ENCODE results near the gene CACNA2D2.
A peak's percentile ranks its signal among the peaks of the same experiment; 100 is the strongest.

Gene CACNA2D2

GRCh38 chr3:50331364-50331907 is 172.0 kb downstream of the CACNA2D2 start:
- Histone ChIP-seq H3K9ac (no peak overlapping the region), H3K9me3 (ENCODE audit: control insufficient read depth, low read length) (no peaks in the 10 kb centered on the region), H3K27ac (no peak overlapping the region), H3K4me1 (peaks cover 17% of the 10 kb centered on the region), H3K4me3 (ENCODE audit: low read depth, low read length) (no peak overlapping the region), H3K36me3 (ENCODE audit: control insufficient read depth, insufficient read depth, low read length) (no peaks in the 10 kb centered on the region), H2AFZ (no peak overlapping the region), H3K27me3 (ENCODE audit: control insufficient read depth, insufficient read depth, low read length) (no peaks in the 10 kb centered on the region), H3K4me2 (ENCODE audit: low read length) (no peak overlapping the region), H3K79me2 (peaks cover 12% of the 10 kb centered on the region)
- TF ChIP-seq, protein P1, sequence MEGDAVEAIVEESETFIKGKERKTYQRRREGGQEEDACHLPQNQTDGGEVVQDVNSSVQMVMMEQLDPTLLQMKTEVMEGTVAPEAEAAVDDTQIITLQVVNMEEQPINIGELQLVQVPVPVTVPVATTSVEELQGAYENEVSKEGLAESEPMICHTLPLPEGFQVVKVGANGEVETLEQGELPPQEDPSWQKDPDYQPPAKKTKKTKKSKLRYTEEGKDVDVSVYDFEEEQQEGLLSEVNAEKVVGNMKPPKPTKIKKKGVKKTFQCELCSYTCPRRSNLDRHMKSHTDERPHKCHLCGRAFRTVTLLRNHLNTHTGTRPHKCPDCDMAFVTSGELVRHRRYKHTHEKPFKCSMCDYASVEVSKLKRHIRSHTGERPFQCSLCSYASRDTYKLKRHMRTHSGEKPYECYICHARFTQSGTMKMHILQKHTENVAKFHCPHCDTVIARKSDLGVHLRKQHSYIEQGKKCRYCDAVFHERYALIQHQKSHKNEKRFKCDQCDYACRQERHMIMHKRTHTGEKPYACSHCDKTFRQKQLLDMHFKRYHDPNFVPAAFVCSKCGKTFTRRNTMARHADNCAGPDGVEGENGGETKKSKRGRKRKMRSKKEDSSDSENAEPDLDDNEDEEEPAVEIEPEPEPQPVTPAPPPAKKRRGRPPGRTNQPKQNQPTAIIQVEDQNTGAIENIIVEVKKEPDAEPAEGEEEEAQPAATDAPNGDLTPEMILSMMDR (IDR thresholded peaks at IDR 0.05) = no peak

- Histone ChIP-seq H2AFZ (no peak overlapping the region), H3K27me3 (ENCODE audit: control insufficient read depth, insufficient read depth, low read length) (no peaks in the 10 kb centered on the region), H3K4me3 (ENCODE audit: low read depth, low read length) (no peak overlapping the region), H3K27ac (no peak overlapping the region), H3K36me3 (ENCODE audit: control insufficient read depth, insufficient read depth, low read length) (no peaks in the 10 kb centered on the region), H3K4me2 (ENCODE audit: low read length) (no peak overlapping the region), H3K9ac (no peak overlapping the region), H3K4me1 (peaks cover 8% of the 10 kb centered on the region), H3K9me3 (ENCODE audit: control insufficient read depth, low read length) (no peaks in the 10 kb centered on the region), H3K79me2 (peaks cover 12% of the 10 kb centered on the region)
- TF ChIP-seq, protein P1 (IDR thresholded peaks at IDR 0.05) = no peak
Measured at GRCh38 chr3:50330330-50330729, 173.1 kb downstream of the CACNA2D2 start.

- Histone ChIP-seq H3K27me3 (ENCODE audit: control insufficient read depth, insufficient read depth, low read length) (no peaks in the 10 kb centered on the region), H3K4me3 (ENCODE audit: low read depth, low read length) (peak within 1 kb of the TSS; percentile 84), H3K36me3 (ENCODE audit: control insufficient read depth, insufficient read depth, low read length) (no peaks in the 10 kb centered on the region), H3K79me2 (peaks cover 12% of the 10 kb centered on the region), H2AFZ (peak within 1 kb of the TSS; percentile 87), H3K9ac (peak within 1 kb of the TSS; percentile 95), H3K4me2 (ENCODE audit: low read length) (peak within 1 kb of the TSS; percentile 90), H3K9me3 (ENCODE audit: control insufficient read depth, low read length) (no peaks in the 10 kb centered on the region), H3K27ac (peak within 1 kb of the TSS; percentile 75), H3K4me1 (peaks cover 15% of the 10 kb centered on the region)
- TF ChIP-seq, protein P1 (IDR thresholded peaks at IDR 0.05) = no peak
Measured at GRCh38 chr3:50327943-50328691, 175.3 kb downstream of the CACNA2D2 start, which contains the start of gene TUSC2. TUSC2 (minus strand) TSS chr3:50328223; CDS start chr3:50328099, 124 bp downstream.

- Histone ChIP-seq H3K36me3 (ENCODE audit: control insufficient read depth, insufficient read depth, low read length) (no peaks in the 10 kb centered on the region), H3K9ac (peak overlapping the region; percentile 95), H3K4me2 (ENCODE audit: low read length) (peak overlapping the region; percentile 90), H3K27ac (no peak overlapping the region), H3K4me3 (ENCODE audit: low read depth, low read length) (peak overlapping the region; percentile 84), H3K9me3 (ENCODE audit: control insufficient read depth, low read length) (no peaks in the 10 kb centered on the region), H3K27me3 (ENCODE audit: control insufficient read depth, insufficient read depth, low read length) (no peaks in the 10 kb centered on the region), H3K79me2 (peaks cover 12% of the 10 kb centered on the region), H3K4me1 (peaks cover 16% of the 10 kb centered on the region), H2AFZ (no peak overlapping the region)
- TF ChIP-seq, protein P1 (IDR thresholded peaks at IDR 0.05) = no peak
Measured at GRCh38 chr3:50327129-50327528, 176.3 kb downstream of the CACNA2D2 start.

Data from parathyroid adenoma (tissue), 2 donors.